ES-I3 (cell line): ENCODE measurements around the gene EFCC1.

ENCODE experiments used
- H3K36me3 ChIP-seq: 2 replicates; pipeline ENCODE4 v1.6.1; 2013; ENCODE audit warnings: mild to moderate bottlenecking, low read length, control low read depth, moderate library complexity; ENCODE audit not compliant: insufficient read depth
- H3K4me1 ChIP-seq: 2 replicates; pipeline ENCODE4 v1.6.1; 2013; ENCODE audit warnings: mild to moderate bottlenecking, control low read depth, low read length; ENCODE audit not compliant: insufficient read depth
- H3K9ac ChIP-seq: 2 replicates; pipeline ENCODE4 v1.6.1; 2013; ENCODE audit warnings: low read depth, mild to moderate bottlenecking, low read length, moderate library complexity
- H3K9me3 ChIP-seq: 2 replicates; pipeline ENCODE4 v1.6.1; 2013; ENCODE audit warnings: mild to moderate bottlenecking, low read length, moderate library complexity; ENCODE audit not compliant: control insufficient read depth, insufficient read depth

The EFCC1 gene

DNA sequence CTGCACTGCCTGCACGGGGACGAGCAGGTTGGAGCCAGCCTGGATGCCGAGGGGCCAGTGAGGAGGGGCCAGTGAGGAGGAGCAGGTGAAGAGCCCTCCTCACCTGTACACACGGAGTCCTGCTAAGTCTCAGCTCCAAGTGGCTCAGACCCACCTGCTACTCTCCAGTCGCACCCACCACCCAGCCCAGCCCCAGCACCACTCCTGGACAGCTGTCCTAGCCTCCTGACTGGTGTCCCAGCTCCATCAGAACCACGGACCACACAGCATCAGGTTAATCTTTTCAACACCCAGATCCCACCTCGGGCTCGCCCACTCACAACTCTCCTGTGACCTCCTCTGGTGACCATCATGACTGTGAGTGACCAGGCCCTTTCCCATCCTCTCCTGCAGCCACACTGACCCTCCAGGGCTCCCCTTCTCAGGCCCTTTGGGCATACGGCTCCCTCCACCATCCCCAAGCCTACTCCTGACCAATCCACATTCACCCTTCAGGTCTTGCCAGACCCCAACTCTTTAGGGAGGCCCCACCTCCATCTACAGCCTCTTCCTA, 13.8 kb downstream of the EFCC1 start:
- H3K36me3 ChIP-seq: no peaks in the 10 kb centered on the region
- no peaks in the 10 kb centered on the region for H3K9me3 ChIP-seq
- no peak overlapping the region for H3K9ac ChIP-seq
- peaks cover 8% of the 10 kb centered on the region; the same call in 1 of the 2 replicates for H3K4me1 ChIP-seq

DNA sequence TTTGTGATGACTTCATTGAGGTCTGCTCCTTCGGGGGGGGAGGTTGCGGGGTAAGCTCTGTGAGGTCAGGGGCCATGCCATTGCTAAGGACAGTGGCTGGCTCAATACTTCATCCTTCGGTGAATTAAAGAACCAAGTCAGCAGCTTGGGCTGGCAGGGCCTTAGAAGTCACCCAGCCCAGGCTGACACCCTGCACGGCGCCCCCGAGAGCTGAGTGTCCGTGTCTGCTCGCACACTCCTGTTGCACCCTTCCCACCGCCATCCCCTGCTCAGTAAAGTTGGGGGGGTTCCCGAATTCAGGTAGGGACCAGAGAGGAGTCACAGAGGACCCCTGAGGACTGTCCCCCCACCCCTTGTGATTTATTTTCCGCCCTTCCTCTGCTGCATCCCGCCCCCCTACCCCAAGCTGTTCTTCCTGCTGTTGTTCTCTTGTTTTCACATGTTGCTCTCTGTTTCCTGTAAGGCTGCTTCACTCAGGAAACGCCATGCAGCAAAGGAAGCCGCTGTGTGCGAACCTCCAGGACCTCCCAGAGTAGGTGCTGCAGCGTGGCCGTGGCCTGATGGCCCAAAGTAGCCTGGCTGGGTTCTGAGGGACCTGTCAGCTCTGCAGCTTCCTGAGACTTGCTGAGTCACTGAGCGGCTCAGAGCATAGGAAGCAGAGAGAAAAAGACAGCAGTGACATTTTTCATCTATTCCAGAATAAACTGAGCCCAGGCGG, 14.4 kb downstream of the EFCC1 start:
- peaks cover 8% of the 10 kb centered on the region; the same call in 1 of the 2 replicates for H3K4me1 ChIP-seq
- H3K9me3 ChIP-seq: no peaks in the 10 kb centered on the region
- H3K36me3 ChIP-seq: no peaks in the 10 kb centered on the region
- H3K9ac ChIP-seq: no peak overlapping the region

DNA sequence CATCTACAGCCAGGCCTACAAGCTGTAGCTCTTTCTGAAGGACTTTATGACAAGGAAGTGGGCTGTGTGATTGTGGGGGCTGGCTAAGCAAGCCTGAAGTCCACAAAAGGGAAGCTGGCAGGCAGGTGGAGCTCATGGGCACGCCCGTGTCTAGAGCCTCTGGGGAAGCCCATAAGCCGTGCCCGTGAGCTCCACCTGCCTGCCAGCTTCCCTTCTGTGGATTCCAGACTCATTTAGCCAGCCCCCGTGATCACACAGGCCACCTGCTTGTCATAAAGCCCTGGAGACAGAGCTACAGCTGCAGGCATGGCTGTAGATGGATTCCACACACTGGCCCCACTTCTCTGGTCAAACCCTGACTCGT, 15.2 kb downstream of the EFCC1 start:
- Histone ChIP-seq H3K9me3 (no peaks in the 10 kb centered on the region), H3K36me3 (no peaks in the 10 kb centered on the region), H3K4me1 (peaks cover 8% of the 10 kb centered on the region; the same call in 1 of the 2 replicates), H3K9ac (no peak overlapping the region)

DNA sequence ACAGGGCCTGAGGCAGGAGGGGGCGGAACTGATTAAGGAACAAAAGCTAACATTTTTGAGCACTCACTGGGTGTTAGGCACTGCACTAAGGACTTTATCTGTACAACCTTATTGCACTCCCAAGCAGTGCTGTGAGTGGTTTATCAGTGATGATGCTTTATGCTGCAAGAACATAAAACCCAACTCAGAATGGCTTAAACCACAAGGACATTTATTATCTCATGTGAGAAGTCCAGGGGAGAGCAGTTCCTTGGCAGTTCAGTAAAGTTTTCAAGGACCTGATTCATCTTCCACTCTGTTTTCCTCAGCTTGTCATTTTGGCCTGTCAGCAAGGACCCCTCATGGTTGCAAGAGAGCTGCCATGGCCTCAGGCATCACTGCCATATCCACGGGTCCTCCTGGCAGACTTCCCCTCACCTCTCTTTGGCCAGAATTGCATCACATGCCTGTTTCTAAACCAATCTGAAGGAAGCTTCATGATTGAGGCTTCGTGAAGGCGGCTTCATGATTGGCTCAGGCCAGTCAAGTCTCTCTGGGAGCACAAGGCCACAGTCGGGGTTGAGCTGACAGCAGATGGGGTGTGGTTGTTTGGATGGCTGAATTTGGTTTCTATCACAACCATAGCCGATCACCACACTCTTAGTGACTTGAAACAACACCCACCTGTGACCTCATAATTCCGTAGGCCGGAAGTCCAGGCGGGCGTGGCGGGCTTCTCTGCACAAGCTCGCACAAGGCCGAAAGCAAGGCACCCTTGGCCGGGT, 15.8 kb downstream of the EFCC1 start:
- Histone ChIP-seq H3K4me1 (peaks cover 8% of the 10 kb centered on the region; the same call in 1 of the 2 replicates), H3K9me3 (no peaks in the 10 kb centered on the region), H3K9ac (no peak overlapping the region), H3K36me3 (no peaks in the 10 kb centered on the region)

DNA sequence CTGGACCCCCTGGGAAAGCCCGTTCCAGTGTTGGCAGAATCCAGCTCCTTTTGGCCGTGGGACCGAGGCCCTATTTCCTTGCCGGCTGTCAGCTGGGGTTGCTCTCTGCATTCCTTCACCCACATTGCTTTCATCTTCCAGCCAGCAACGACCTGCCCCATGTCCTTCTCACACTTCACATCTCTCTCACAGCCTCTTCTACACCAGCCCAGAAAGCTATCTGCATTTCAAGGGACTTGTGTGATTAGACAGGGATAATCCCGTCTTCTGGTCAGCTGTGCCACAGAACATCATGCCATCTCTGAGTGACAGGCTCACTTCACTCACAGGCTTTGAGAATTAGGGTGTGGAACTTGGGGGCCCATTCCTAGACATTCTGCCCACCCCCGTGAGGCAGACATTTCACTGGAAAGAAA, 16.4 kb downstream of the EFCC1 start:
- Histone ChIP-seq H3K9me3 (no peaks in the 10 kb centered on the region), H3K4me1 (peaks cover 8% of the 10 kb centered on the region; the same call in 1 of the 2 replicates), H3K9ac (no peak overlapping the region), H3K36me3 (no peaks in the 10 kb centered on the region)

DNA sequence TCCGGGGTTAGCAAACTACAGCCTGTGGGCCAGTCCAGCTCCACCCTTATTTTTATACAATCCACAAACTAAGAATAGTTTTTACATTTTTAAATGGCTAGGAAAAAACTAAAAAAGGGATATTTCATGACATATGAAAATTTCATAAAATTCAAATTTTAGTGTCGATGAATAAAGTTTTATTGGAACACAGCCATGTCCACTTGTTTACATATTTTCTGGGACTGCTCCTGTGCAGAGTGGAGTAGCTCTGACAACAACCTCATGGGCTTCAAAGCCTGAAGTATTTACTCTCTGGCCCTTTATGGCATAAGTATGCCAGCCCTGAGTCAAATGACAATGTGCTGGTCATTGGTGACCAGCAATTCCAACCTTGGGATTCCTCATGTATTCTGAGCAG, 17.2 kb downstream of the EFCC1 start:
- Histone ChIP-seq H3K4me1 (peaks cover 8% of the 10 kb centered on the region; the same call in 1 of the 2 replicates), H3K36me3 (no peaks in the 10 kb centered on the region), H3K9ac (no peak overlapping the region), H3K9me3 (no peaks in the 10 kb centered on the region)

DNA sequence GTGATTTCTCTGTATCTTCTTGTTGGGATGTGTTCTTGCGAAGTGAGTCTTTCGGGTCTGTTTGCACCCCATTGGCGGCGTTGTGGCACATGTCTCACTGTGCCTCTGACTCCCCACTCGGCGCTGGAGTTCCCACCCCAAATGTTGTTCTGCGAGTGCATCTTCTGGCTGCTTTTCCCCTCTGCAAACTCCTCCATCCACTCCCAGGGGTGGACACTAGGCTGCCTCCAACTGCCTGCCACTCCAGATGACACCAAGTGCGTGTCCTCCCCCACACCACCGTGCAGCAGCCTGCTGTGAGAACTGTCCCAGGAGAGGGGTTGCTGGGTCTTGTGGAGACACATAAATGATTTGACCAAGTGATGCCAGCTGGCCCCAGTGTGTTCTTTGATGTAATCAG, 17.6 kb downstream of the EFCC1 start:
- Histone ChIP-seq H3K9ac (no peak overlapping the region), H3K4me1 (peaks cover 8% of the 10 kb centered on the region; the same call in 1 of the 2 replicates)

DNA sequence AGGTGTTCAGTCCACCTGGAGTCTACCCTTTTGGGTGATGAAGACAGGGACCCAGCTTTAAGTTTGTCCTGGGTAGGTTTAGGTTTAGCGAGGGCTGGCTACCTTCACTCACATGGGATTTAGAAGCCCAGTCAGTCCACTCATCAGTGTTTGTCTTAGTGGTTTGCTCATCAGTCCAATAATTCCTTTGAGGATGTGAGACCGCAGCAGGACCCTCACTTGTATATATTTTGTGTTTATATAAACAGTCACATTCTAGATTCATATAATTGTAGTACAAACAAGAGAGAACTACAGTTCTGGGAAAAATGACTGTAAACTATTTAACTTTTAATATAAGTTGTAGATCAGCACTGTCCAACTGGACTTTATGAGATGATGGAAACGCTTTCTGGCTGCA, 18.2 kb downstream of the EFCC1 start:
- Histone ChIP-seq H3K9me3 (no peaks in the 10 kb centered on the region), H3K9ac (no peak overlapping the region), H3K4me1 (peaks cover 8% of the 10 kb centered on the region; the same call in 1 of the 2 replicates), H3K36me3 (no peaks in the 10 kb centered on the region)

More for the DNA sequence above, 17.6 kb downstream of the EFCC1 start:
- no peaks in the 10 kb centered on the region for H3K36me3 ChIP-seq
- no peaks in the 10 kb centered on the region for H3K9me3 ChIP-seq

DNA sequence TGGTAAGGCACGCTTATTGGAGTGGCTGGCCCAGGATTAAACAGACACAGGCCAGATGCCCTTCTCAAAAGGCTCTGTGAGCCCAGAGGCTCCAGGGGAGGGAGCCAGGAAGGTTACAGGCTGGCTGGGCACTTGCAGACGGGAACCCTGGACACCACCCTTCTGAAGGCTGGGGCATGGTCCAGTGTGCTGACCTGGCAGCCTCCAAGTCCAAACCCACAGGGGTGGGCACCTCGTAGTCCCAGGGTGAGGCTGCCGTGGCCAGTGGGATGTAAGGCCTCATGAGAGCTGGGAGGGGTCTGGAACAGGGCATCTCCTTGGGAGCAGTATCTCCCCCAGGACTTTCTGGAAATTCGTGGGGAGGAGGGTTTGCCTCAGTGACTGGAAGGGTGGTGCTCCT, 19.6 kb downstream of the EFCC1 start:
- Histone ChIP-seq H3K9me3 (no peaks in the 10 kb centered on the region), H3K9ac (no peak overlapping the region), H3K36me3 (no peaks in the 10 kb centered on the region), H3K4me1 (peaks cover 6% of the 10 kb centered on the region; the same call in 1 of the 2 replicates)

DNA sequence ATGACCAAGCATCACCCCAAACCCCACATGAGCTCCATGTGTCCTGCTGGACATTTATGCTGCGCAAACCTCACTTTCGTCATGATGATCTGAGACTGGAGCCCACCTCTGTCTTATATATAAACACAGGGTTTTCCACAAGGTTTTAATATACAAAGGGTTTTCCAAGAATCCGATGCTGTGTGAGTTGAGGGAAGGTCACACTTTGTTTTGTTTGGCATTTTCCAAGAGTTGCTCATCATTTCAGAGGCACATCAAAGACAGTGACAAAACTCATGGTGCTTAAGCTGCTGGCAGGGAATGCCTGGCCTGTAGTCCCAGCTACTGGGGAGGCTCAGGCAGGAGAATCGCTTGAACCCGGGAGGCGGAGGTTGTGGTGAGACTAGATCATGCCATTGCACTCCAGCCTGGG, 20.0 kb downstream of the EFCC1 start:
- H3K9me3 ChIP-seq: no peaks in the 10 kb centered on the region
- peaks cover 1% of the 10 kb centered on the region; the same call in 1 of the 2 replicates for H3K4me1 ChIP-seq
- H3K9ac ChIP-seq: no peak overlapping the region
- no peaks in the 10 kb centered on the region for H3K36me3 ChIP-seq

DNA sequence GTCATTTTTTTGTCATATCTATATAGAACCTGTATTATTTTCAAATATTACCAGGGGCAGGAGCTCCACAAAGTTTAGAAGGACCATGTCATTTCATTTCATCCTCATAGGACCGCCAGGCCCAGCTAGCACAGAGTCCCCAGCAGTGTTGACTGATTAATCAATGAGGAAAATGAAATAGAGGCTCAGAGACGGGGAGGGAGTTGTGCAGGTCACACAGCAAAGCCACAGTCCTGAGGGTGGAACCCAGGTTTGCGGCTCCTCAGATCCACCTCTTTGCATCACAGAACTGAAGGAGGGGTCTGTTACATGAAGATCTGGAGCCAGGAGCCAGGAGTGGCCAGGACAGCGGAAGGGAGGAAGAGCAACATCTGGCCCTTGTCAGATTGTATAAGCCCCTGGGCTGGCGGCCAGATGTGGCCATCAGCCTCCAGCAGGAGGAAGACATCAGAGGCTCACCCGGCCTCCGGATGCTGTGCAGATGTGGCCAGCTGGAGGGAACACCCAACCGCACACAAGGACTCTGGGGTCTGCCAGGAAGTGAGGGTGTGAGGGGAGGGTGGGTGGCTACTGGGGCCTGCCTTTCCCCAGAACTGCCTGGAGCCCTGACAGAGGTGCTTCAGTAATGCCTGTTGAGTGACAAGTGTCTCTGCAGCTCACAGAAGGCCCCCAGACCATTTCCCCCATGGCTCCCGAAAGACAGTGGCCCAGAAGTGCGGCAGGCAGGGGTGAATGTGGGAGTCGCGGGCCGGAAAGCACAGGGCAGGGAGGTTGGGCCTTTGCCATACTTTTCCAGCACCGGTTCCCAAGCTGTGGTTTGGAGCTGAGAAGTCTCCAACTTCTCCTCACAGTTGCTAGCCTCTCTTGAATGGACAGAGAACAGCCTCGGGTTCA, 21.3 kb downstream of the EFCC1 start:
- no peaks in the 10 kb centered on the region for H3K4me1 ChIP-seq
- H3K9me3 ChIP-seq: no peaks in the 10 kb centered on the region
- no peak overlapping the region for H3K9ac ChIP-seq
- H3K36me3 ChIP-seq: no peaks in the 10 kb centered on the region

DNA sequence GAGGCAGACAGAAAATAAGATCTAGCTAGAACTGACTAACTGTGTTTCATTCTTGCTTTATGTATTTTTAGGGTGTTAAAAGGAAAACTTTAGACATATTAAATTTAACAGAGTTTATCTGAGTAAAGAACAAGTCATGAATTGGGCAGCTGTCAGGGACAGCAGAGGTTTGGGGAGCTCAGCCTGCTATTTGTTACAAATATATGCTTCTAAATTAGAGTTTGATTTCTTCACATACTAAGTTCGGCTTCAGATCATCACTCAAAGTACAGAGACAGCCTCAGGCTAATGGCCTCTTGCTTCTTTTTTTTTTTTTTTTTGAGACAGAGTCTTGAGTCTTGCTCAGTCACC, 21.9 kb downstream of the EFCC1 start:
- no peaks in the 10 kb centered on the region for H3K36me3 ChIP-seq
- H3K9ac ChIP-seq: no peak overlapping the region
- no peaks in the 10 kb centered on the region for H3K4me1 ChIP-seq
- no peaks in the 10 kb centered on the region for H3K9me3 ChIP-seq

DNA sequence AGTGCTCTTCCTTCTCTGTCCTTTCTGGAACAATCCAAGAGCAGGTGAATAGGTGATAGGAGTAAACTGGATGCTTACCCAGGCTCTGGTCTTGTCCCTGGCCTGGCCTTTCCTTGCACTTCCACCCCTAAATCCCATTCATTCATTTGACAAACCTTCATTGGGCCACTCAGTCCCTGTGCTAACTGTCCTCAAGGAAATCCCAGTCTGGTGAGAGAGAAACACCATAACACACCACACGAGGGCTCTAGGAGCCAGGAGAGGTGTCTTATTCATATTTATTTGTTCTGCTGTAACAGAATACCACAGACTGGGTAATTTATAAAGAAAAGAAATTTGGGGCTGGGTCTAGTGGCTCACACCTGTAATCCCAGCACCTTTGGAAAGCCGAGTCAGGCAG, 22.8 kb downstream of the EFCC1 start:
- no peaks in the 10 kb centered on the region for H3K9me3 ChIP-seq
- no peaks in the 10 kb centered on the region for H3K4me1 ChIP-seq
- H3K36me3 ChIP-seq: no peaks in the 10 kb centered on the region
- no peak overlapping the region for H3K9ac ChIP-seq

DNA sequence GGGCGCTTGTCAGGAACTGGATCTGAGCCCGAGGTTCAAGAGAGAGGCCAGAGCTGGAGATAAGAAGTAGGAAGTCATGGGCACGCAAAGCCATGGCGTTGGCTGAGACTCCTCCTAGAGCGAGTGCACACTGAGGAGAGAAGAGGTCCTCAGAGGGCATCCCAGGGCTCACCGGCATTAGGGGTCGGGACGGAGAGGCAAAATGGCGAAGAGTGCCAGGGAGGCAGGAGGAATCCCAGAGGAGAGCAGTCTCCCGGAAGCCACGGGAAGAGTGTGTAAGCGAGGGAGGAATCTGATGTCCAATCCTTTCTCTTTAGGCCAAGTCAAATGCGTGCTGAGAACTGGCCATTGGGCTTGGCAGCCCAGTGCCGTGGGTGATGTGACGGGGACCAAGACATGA, 24.0 kb downstream of the EFCC1 start:
- Histone ChIP-seq H3K4me1 (no peaks in the 10 kb centered on the region), H3K9ac (no peak overlapping the region), H3K9me3 (no peaks in the 10 kb centered on the region), H3K36me3 (no peaks in the 10 kb centered on the region)
